GM18511 (cell line): Measurements from ENCODE around the gene SDK1.

Source experiments
- ATAC-seq: cut with Tn5 transposase; IDR thresholded peaks from one replicate; pipeline ENCODE4 v1.9.1; 2021; ENCODE audit warnings: mild to moderate bottlenecking, moderate library complexity; ENCODE audit not compliant: unreplicated experiment

SDK1 gene

GRCh38 chr7:4159761-4160554 lies 858.9 kb downstream of the SDK1 start:
- ATAC-seq = no peak

- ATAC-seq = no peak
Measured at GRCh38 chr7:4162884-4163564, 862.0 kb downstream of the SDK1 start.

GRCh38 chr7:4163565-4164203 lies 862.6 kb downstream of the SDK1 start:
- ATAC-seq = no peak

GRCh38 chr7:4164556-4164955 lies 863.5 kb downstream of the SDK1 start:
- ATAC-seq = no peak

- ATAC-seq = no peak
Measured at GRCh38 chr7:4166340-4166739, 865.3 kb downstream of the SDK1 start.

GRCh38 chr7:4166807-4167206 lies 865.8 kb downstream of the SDK1 start:
- no peak for ATAC-seq

GRCh38 chr7:4167385-4167910 lies 866.4 kb downstream of the SDK1 start:
- no peak for ATAC-seq

GRCh38 chr7:4168041-4168440 lies 867.0 kb downstream of the SDK1 start:
- ATAC-seq = no peak

GRCh38 chr7:4168541-4168940 lies 867.5 kb downstream of the SDK1 start:
- ATAC-seq = no peak

GRCh38 chr7:4169455-4169854 lies 868.4 kb downstream of the SDK1 start:
- ATAC-seq = no peak

GRCh38 chr7:4170997-4171786 lies 870.1 kb downstream of the SDK1 start:
- ATAC-seq = no peak

GRCh38 chr7:4172883-4173282 lies 871.8 kb downstream of the SDK1 start:
- no peak for ATAC-seq

GRCh38 chr7:4173615-4174014 lies 872.6 kb downstream of the SDK1 start:
- ATAC-seq = no peak

GRCh38 chr7:4174016-4174415 lies 873.0 kb downstream of the SDK1 start:
- ATAC-seq = no peak

GRCh38 chr7:4174451-4174850 lies 873.4 kb downstream of the SDK1 start:
- ATAC-seq = no peak

- no peak for ATAC-seq
Measured at GRCh38 chr7:4174884-4175283, 873.8 kb downstream of the SDK1 start.

- no peak for ATAC-seq
Measured at GRCh38 chr7:4175346-4175973, 874.4 kb downstream of the SDK1 start.

- ATAC-seq = no peak
Measured at GRCh38 chr7:4177001-4177400, 875.9 kb downstream of the SDK1 start.

- no peak for ATAC-seq
Measured at GRCh38 chr7:4178416-4178815, 877.4 kb downstream of the SDK1 start.

GRCh38 chr7:4178916-4179687 lies 878.0 kb downstream of the SDK1 start:
- no peak for ATAC-seq
